ENCODE data around the gene LGALSL.

Gene LGALSL

GRCh38 chr2:64470766-64471295, 16.9 kb downstream of the LGALSL start:
- H2BK120ac ChIP-seq (ENCODE audit: low read depth, low read length) = no peak overlapping the region
- DNase-seq (ENCODE audit: low spot score) = no peak
- no CpG with 5 or more reads among the region's 6 CpGs for WGBS, 2 donors (ENCODE audit: extremely low coverage in 2 of 2, insufficient read length in 2 of 2, insufficient replicate concordance in 1 of 2)

DNA sequence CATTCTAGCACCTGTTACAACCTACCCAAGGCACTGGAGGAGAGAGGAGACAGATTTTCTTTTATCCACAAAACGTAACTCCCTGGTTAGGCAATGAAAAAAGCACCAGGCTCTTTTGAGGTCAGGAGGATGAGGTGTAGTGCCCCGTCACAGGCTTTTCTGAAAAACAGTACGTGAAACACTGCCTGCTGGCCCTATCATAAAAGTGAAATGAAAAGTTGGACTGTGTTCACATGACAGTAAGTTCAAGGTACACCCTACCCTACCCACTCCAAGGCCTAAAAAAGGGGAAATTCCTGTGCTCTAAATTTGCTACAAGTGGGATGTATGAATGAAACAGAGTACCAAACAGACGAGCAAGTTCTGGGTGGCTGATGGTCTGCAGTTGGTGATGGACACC, 17.6 kb downstream of the LGALSL start:
- no peaks in the 10 kb centered on the region for H3K27me3 ChIP-seq (ENCODE audit: control insufficient read depth in 3 of 3, insufficient read depth in 3 of 3, low read depth in 1 of 3, low read length in 3 of 3)
- H3K4me2 ChIP-seq (ENCODE audit: insufficient read depth, low read length, poor library complexity, severe bottlenecking) = no peak overlapping the region
- no peak overlapping the region for H3K4ac ChIP-seq (ENCODE audit: low read length)
- no peak overlapping the region for H2BK12ac ChIP-seq (ENCODE audit: low read length)
- H3K14ac ChIP-seq (ENCODE audit: low read length) = no peak overlapping the region
- WGBS, 2 donors (ENCODE audit: extremely low coverage in 2 of 2, insufficient read length in 2 of 2, insufficient replicate concordance in 1 of 2) = no CpG with 5 or more reads among the region's 4 CpGs
- H2BK5ac ChIP-seq (ENCODE audit: low read length) = no peak overlapping the region
- no peak overlapping the region for H2AFZ ChIP-seq (ENCODE audit: low read length)
- no peak for DNase-seq (ENCODE audit: low spot score)
- no peak overlapping the region for H4K8ac ChIP-seq (ENCODE audit: low read depth, low read length)
- H4K91ac ChIP-seq (ENCODE audit: low read depth, low read length, poor library complexity) = no peak overlapping the region
- H3K36me3 ChIP-seq (replicated peaks in 1 of 2; ENCODE audit: control insufficient read depth in 2 of 2, insufficient read depth in 2 of 2, low read length in 2 of 2) = no peaks in the 10 kb centered on the region
- no peak overlapping the region for H3K23ac ChIP-seq (ENCODE audit: low read depth, low read length, poor library complexity)
- H3K4me3 ChIP-seq (ENCODE audit: low read length in 2 of 2) = no peak overlapping the region
- no peak overlapping the region for H3K9ac ChIP-seq (ENCODE audit: low read depth, low read length, poor library complexity)
- peak overlapping the region; percentile 30 for H3K27ac ChIP-seq (replicated peaks; ENCODE audit: low read length)
- no peak overlapping the region for H3K18ac ChIP-seq (ENCODE audit: low read length)
- no peak overlapping the region for H2AK5ac ChIP-seq (ENCODE audit: low read depth, low read length)
- H2BK15ac ChIP-seq (ENCODE audit: low read length) = no peak overlapping the region
- peaks cover 16 to 18% of the 10 kb centered on the region in 2 donors for H3K4me1 ChIP-seq (ENCODE audit: control insufficient read depth in 2 of 2, insufficient read depth in 1 of 2, low read depth in 1 of 2, low read length in 2 of 2)
- no peaks in the 10 kb centered on the region for H3K9me3 ChIP-seq (replicated peaks in 1 of 2; ENCODE audit: control insufficient read depth in 2 of 2, insufficient read depth in 1 of 2, low read depth in 1 of 2, low read length in 2 of 2)
- H3K79me1 ChIP-seq (ENCODE audit: low read depth, low read length) = no peaks in the 10 kb centered on the region
- H2BK120ac ChIP-seq (ENCODE audit: low read depth, low read length) = no peak overlapping the region

More at GRCh38 chr2:64470766-64471295, 16.9 kb downstream of the LGALSL start:
- Histone ChIP-seq H3K27ac (replicated peaks; ENCODE audit: low read length) (peak overlapping the region; percentile 63), H2BK15ac (ENCODE audit: low read length) (no peak overlapping the region), H3K4ac (ENCODE audit: low read length) (no peak overlapping the region), H3K36me3 (replicated peaks in 1 of 2; ENCODE audit: control insufficient read depth in 2 of 2, insufficient read depth in 2 of 2, low read length in 2 of 2) (no peaks in the 10 kb centered on the region), H4K8ac (ENCODE audit: low read depth, low read length) (no peak overlapping the region), H3K9ac (ENCODE audit: low read depth, low read length, poor library complexity) (no peak overlapping the region), H2BK5ac (ENCODE audit: low read length) (no peak overlapping the region), H3K4me3 (ENCODE audit: low read length in 2 of 2) (no peak overlapping the region), H3K9me3 (replicated peaks in 1 of 2; ENCODE audit: control insufficient read depth in 2 of 2, insufficient read depth in 1 of 2, low read depth in 1 of 2, low read length in 2 of 2) (no peaks in the 10 kb centered on the region), H2AK5ac (ENCODE audit: low read depth, low read length) (no peak overlapping the region), H3K79me1 (ENCODE audit: low read depth, low read length) (no peaks in the 10 kb centered on the region), H3K23ac (ENCODE audit: low read depth, low read length, poor library complexity) (no peak overlapping the region), H3K14ac (ENCODE audit: low read length) (no peak overlapping the region), H3K27me3 (ENCODE audit: control insufficient read depth in 3 of 3, insufficient read depth in 3 of 3, low read depth in 1 of 3, low read length in 3 of 3) (no peaks in the 10 kb centered on the region), H2BK12ac (ENCODE audit: low read length) (no peak overlapping the region), H3K4me2 (ENCODE audit: insufficient read depth, low read length, poor library complexity, severe bottlenecking) (no peak overlapping the region), H2AFZ (ENCODE audit: low read length) (no peak overlapping the region), H4K91ac (ENCODE audit: low read depth, low read length, poor library complexity) (no peak overlapping the region), H3K18ac (ENCODE audit: low read length) (peak overlapping the region; percentile 11), H3K4me1 (ENCODE audit: control insufficient read depth in 2 of 2, insufficient read depth in 1 of 2, low read depth in 1 of 2, low read length in 2 of 2) (peaks cover 16 to 18% of the 10 kb centered on the region in 2 donors)

DNA sequence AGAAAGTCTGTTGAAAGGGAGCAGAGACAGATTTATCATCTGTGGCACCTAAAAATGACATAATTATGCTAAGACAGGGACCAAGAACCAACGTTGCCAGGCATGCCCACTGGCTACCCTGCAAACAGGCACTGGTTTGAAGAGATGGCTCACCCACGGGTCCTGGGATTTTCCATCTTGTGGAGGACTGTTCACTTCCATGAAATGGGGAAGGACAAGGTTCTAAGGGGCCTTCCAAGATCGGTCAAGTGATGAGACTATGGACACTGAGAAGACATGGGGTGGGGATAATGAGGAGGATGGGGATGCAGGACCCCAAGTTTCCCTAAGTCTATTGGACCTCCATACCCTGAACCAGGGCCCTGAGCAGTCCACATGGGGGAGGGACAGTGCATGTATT, 18.9 kb downstream of the LGALSL start:
- no peak overlapping the region for H3K14ac ChIP-seq (ENCODE audit: low read length)
- no CpG with 5 or more reads among the region's 3 CpGs for WGBS, 2 donors (ENCODE audit: extremely low coverage in 2 of 2, insufficient read length in 2 of 2, insufficient replicate concordance in 1 of 2)

GRCh38 chr2:64474121-64474571, 20.2 kb downstream of the LGALSL start:
- Histone ChIP-seq H3K18ac (ENCODE audit: low read length) (peak overlapping the region; percentile 63), H3K4me2 (ENCODE audit: insufficient read depth, low read length, poor library complexity, severe bottlenecking) (no peak overlapping the region), H3K23ac (ENCODE audit: low read depth, low read length, poor library complexity) (no peak overlapping the region), H2BK12ac (ENCODE audit: low read length) (no peak overlapping the region), H2AK5ac (ENCODE audit: low read depth, low read length) (no peak overlapping the region), H3K27me3 (ENCODE audit: control insufficient read depth in 3 of 3, insufficient read depth in 3 of 3, low read depth in 1 of 3, low read length in 3 of 3) (no peaks in the 10 kb centered on the region), H3K9me3 (replicated peaks in 1 of 2; ENCODE audit: control insufficient read depth in 2 of 2, insufficient read depth in 1 of 2, low read depth in 1 of 2, low read length in 2 of 2) (no peaks in the 10 kb centered on the region), H2BK5ac (ENCODE audit: low read length) (no peak overlapping the region), H3K9ac (ENCODE audit: low read depth, low read length, poor library complexity) (no peak overlapping the region), H3K4me3 (ENCODE audit: low read length in 2 of 2) (no peak overlapping the region), H3K36me3 (replicated peaks in 1 of 2; ENCODE audit: control insufficient read depth in 2 of 2, insufficient read depth in 2 of 2, low read length in 2 of 2) (no peaks in the 10 kb centered on the region), H3K79me1 (ENCODE audit: low read depth, low read length) (no peaks in the 10 kb centered on the region), H3K14ac (ENCODE audit: low read length) (no peak overlapping the region), H4K91ac (ENCODE audit: low read depth, low read length, poor library complexity) (no peak overlapping the region), H3K27ac (replicated peaks; ENCODE audit: low read length) (no peak overlapping the region), H2BK15ac (ENCODE audit: low read length) (no peak overlapping the region), H2BK120ac (ENCODE audit: low read depth, low read length) (no peak overlapping the region), H3K4me1 (ENCODE audit: control insufficient read depth in 2 of 2, insufficient read depth in 1 of 2, low read depth in 1 of 2, low read length in 2 of 2) (peaks cover 15 to 16% of the 10 kb centered on the region in 2 donors), H2AFZ (ENCODE audit: low read length) (peak overlapping the region; percentile 69), H4K8ac (ENCODE audit: low read depth, low read length) (no peak overlapping the region), H3K4ac (ENCODE audit: low read length) (no peak overlapping the region)
- no peak for DNase-seq (ENCODE audit: low spot score)
- no CpG with 5 or more reads among the region's 4 CpGs for WGBS, 2 donors (ENCODE audit: extremely low coverage in 2 of 2, insufficient read length in 2 of 2, insufficient replicate concordance in 1 of 2)

More for the DNA sequence above, 18.9 kb downstream of the LGALSL start:
- Histone ChIP-seq H3K4me2 (ENCODE audit: insufficient read depth, low read length, poor library complexity, severe bottlenecking) (no peak overlapping the region), H3K4me1 (ENCODE audit: control insufficient read depth in 2 of 2, insufficient read depth in 1 of 2, low read depth in 1 of 2, low read length in 2 of 2) (peaks cover 16 to 18% of the 10 kb centered on the region in 2 donors), H3K27me3 (ENCODE audit: control insufficient read depth in 3 of 3, insufficient read depth in 3 of 3, low read depth in 1 of 3, low read length in 3 of 3) (no peaks in the 10 kb centered on the region), H3K4me3 (ENCODE audit: low read length in 2 of 2) (no peak overlapping the region), H3K9ac (ENCODE audit: low read depth, low read length, poor library complexity) (no peak overlapping the region), H2BK5ac (ENCODE audit: low read length) (no peak overlapping the region), H2BK12ac (ENCODE audit: low read length) (no peak overlapping the region), H2BK120ac (ENCODE audit: low read depth, low read length) (no peak overlapping the region), H3K18ac (ENCODE audit: low read length) (peak overlapping the region; percentile 20), H3K4ac (ENCODE audit: low read length) (no peak overlapping the region), H3K9me3 (replicated peaks in 1 of 2; ENCODE audit: control insufficient read depth in 2 of 2, insufficient read depth in 1 of 2, low read depth in 1 of 2, low read length in 2 of 2) (no peaks in the 10 kb centered on the region), H2BK15ac (ENCODE audit: low read length) (no peak overlapping the region), H2AK5ac (ENCODE audit: low read depth, low read length) (no peak overlapping the region), H2AFZ (ENCODE audit: low read length) (no peak overlapping the region), H3K23ac (ENCODE audit: low read depth, low read length, poor library complexity) (no peak overlapping the region), H4K8ac (ENCODE audit: low read depth, low read length) (no peak overlapping the region), H3K36me3 (replicated peaks in 1 of 2; ENCODE audit: control insufficient read depth in 2 of 2, insufficient read depth in 2 of 2, low read length in 2 of 2) (no peaks in the 10 kb centered on the region), H3K79me1 (ENCODE audit: low read depth, low read length) (no peaks in the 10 kb centered on the region), H3K27ac (replicated peaks; ENCODE audit: low read length) (no peak overlapping the region), H4K91ac (ENCODE audit: low read depth, low read length, poor library complexity) (no peak overlapping the region)
- DNase-seq (ENCODE audit: low spot score) = no peak
